Lung (tissue), 12 donors: ENCODE measurements around the gene DEAF1. TPM values are rescaled to one million over a fixed set of nuclear protein-coding genes. Genes with fewer than 3 reads are reported as not detected.

Experiments
- ATAC-seq: fragments of 200-7000 bp; cut with Tn5 transposase; one replicate; pipeline ENCODE4 v1.9.1; 2020; ENCODE audit warnings: moderate number of reproducible peaks; ENCODE audit not compliant: insufficient read depth, low FRiP score
- DNase-seq, 3 donors: peaks; one replicate each; pipeline ENCODE4 v3.0.0-alpha.2; 2013 to 2017
- H3K27ac ChIP-seq, 2 donors: one replicate each; pipeline ENCODE4 v1.5.1; 2013; ENCODE audit warnings: mild to moderate bottlenecking in 2 of 2, moderate library complexity in 2 of 2, control low read depth in 1 of 2, inconsistent platforms in 1 of 2, low read depth in 1 of 2, low read length in 1 of 2
- H3K27me3 ChIP-seq, 3 donors: one replicate each; pipeline ENCODE4 v1.5.1; 2013; ENCODE audit warnings: low read length in 2 of 3; ENCODE audit not compliant: control insufficient read depth in 3 of 3, insufficient read depth in 3 of 3
- H3K36me3 ChIP-seq, 4 donors: one replicate each; pipeline ENCODE4 v1.5.1; 2013; ENCODE audit warnings: low read length in 4 of 4, mild to moderate bottlenecking in 1 of 4, moderate library complexity in 1 of 4; ENCODE audit not compliant: control insufficient read depth in 4 of 4, insufficient read depth in 4 of 4
- H3K4me1 ChIP-seq, 5 donors: one replicate each; pipeline ENCODE4 v1.5.1; 2013; ENCODE audit warnings: low read length in 5 of 5, mild to moderate bottlenecking in 2 of 5, moderate library complexity in 1 of 5; ENCODE audit not compliant: control insufficient read depth in 5 of 5, insufficient read depth in 5 of 5
- H3K4me3 ChIP-seq: one replicate; pipeline ENCODE4 v1.5.1; 2013; ENCODE audit warnings: mild to moderate bottlenecking, control low read depth, moderate library complexity
- H3K9ac ChIP-seq, 2 donors: one replicate each; pipeline ENCODE4 v1.5.1; 2013; ENCODE audit warnings: low read length in 2 of 2, control low read depth in 1 of 2; ENCODE audit not compliant: insufficient read depth in 1 of 2
- H3K9me3 ChIP-seq, 4 donors: one replicate each; pipeline ENCODE4 v1.5.1; 2013; ENCODE audit warnings: low read length in 3 of 4, mild to moderate bottlenecking in 1 of 4, moderate library complexity in 1 of 4; ENCODE audit not compliant: control insufficient read depth in 4 of 4, insufficient read depth in 3 of 4
- CTCF ChIP-seq: IDR thresholded peaks from 2 replicates; pipeline ENCODE4 v1.5.1; 2012; ENCODE audit warnings: mild to moderate bottlenecking; ENCODE audit errors: control extremely low read depth, extremely low read depth
- WGBS, 2 donors: extraction: QIAGEN DNeasy Blood & Tissue Kit; methylation state at CpG; one replicate each; pipeline ENCODE4 v1.1.7; 2013; 5-methylcytosine and 5-hydroxymethylcytosine counted together
- polyA plus RNA-seq, 2 donors: library from polyadenylated mRNA; stranded (reverse); fragments of 200-250 nt; gene quantifications; one replicate each; pipeline ENCODE4 v1.2.1, GENCODE V29; 2013
- total RNA-seq, 2 donors: library from RNA; depleted of rRNA in 1 of 2; stranded (reverse); fragments of >200 nt in 1 of 2; gene quantifications; one replicate each; pipeline ENCODE4 v1.2.1, GENCODE V29; 2014 to 2021
- donor health status: control.
- donor health status: control.
- donor health status: Bipolar disorder and iron deficiency.
- donor health status: healthy.
- donor health status: DM: yes; HTN: yes; CAD: no.

Gene DEAF1
- total and polyA plus RNA-seq, 4 donors, result 18.5 to 33.1 (median 22.3) TPM

GRCh38 chr11:607020-607780 lies 87.8 kb downstream of the DEAF1 start:
- peaks cover 20 to 86% (median 40%) of the 10 kb centered on the region in 4 donors for H3K36me3 ChIP-seq

GRCh38 chr11:606245-606644 lies 88.8 kb downstream of the DEAF1 start:
- TF ChIP-seq CTCF, result no peak
- no peaks in the 10 kb centered on the region for H3K4me1 ChIP-seq
- WGBS, 2 donors, result 74 to 84% methylated on average over 15 to 19 of the region's 19 CpGs
- ATAC-seq (peak; percentile 13), DNase-seq (no peak)
- no peak overlapping the region for H3K9ac ChIP-seq
- peaks cover 21 to 88% (median 41%) of the 10 kb centered on the region in 4 donors for H3K36me3 ChIP-seq
- no peaks in the 10 kb centered on the region for H3K9me3 ChIP-seq
- H3K27me3 ChIP-seq, result no peaks in the 10 kb centered on the region
- H3K27ac ChIP-seq, result peak overlapping the region in 1 of 2 donors; percentile 34
- no peak overlapping the region for H3K4me3 ChIP-seq

More at GRCh38 chr11:607020-607780, 87.8 kb downstream of the DEAF1 start:
- DNase-seq (no peak), ATAC-seq (no peak)
- no peaks in the 10 kb centered on the region for H3K4me1 ChIP-seq
- no peak overlapping the region for H3K4me3 ChIP-seq
- H3K9me3 ChIP-seq, result no peaks in the 10 kb centered on the region
- H3K27ac ChIP-seq, result no peak overlapping the region
- 95% methylated on average over 35 of the region's 35 CpGs for WGBS, 2 donors
- H3K27me3 ChIP-seq, result no peaks in the 10 kb centered on the region
- no peak overlapping the region for H3K9ac ChIP-seq
- no peak for TF ChIP-seq CTCF

GRCh38 chr11:605286-606129 lies 89.5 kb downstream of the DEAF1 start:
- Histone ChIP-seq H3K9me3 (no peaks in the 10 kb centered on the region), H3K36me3 (peaks cover 16 to 85% (median 36%) of the 10 kb centered on the region in 4 donors), H3K27me3 (no peaks in the 10 kb centered on the region), H3K9ac (no peak overlapping the region), H3K27ac (no peak overlapping the region), H3K4me3 (no peak overlapping the region), H3K4me1 (no peaks in the 10 kb centered on the region)
- ATAC-seq (no peak), DNase-seq (no peak)
- WGBS, 2 donors, result 94 to 95% methylated on average over 33 of the region's 33 CpGs
- no peak for TF ChIP-seq CTCF
